ENCODE measurements around the gene SLC25A25. TPM values are rescaled to one million over a fixed set of nuclear protein-coding genes. Genes with fewer than 3 reads are reported as not detected.
A peak's percentile ranks its signal among the peaks of the same experiment; 100 is the strongest.

The SLC25A25 gene
- total and polyA plus RNA-seq, 9 of the 15 experiments (the other 6 are each of a cell fraction or from before 2014, with no cell fraction given) = 0.07 to 35.9 (median 23.2) TPM

DNA sequence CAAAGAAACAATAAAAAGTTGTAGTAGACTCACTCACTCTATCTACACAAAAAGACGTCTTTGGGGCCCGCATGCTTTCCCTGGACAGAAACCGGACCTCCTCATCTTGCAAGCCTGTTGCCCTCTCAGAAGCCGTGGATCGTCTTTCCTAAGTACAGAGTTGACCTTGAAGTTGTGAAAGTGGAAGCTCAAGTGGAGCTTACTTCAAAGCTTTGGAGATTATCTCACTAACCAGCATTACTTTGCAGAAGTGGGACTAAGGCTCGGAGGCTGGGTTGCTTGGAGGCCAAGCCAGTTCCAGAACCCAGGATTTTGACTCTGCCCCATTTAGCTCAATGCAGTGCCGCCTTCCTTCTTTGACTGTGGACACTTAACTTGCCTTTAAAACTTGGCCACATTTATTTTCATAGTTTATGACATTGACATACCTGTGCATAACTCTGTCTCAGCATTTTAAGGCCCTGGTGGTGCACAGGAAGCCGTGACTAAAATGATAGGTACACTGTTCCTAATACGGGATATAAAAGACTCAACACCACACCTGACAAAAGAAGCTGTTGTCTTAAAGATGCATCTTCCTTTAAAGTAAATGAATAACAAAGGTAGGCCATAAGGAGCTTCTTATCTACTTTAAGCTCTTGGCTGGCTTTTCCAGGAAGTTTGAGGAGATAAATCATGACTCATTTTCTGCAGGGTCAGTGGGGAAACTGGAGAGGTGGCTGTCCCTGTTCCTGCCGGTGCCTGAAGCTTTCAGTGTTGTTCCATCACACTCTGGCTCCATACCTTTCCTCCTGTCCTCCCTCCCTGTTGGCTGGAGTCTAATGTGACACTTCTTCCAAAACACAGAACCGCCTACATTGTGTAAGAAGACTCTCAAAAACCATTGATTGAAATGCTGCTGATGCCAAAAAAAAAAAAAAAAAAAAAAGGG lies 10.7 kb downstream of the SLC25A25 start (continued):
- TF ChIP-seq, protein P1, sequence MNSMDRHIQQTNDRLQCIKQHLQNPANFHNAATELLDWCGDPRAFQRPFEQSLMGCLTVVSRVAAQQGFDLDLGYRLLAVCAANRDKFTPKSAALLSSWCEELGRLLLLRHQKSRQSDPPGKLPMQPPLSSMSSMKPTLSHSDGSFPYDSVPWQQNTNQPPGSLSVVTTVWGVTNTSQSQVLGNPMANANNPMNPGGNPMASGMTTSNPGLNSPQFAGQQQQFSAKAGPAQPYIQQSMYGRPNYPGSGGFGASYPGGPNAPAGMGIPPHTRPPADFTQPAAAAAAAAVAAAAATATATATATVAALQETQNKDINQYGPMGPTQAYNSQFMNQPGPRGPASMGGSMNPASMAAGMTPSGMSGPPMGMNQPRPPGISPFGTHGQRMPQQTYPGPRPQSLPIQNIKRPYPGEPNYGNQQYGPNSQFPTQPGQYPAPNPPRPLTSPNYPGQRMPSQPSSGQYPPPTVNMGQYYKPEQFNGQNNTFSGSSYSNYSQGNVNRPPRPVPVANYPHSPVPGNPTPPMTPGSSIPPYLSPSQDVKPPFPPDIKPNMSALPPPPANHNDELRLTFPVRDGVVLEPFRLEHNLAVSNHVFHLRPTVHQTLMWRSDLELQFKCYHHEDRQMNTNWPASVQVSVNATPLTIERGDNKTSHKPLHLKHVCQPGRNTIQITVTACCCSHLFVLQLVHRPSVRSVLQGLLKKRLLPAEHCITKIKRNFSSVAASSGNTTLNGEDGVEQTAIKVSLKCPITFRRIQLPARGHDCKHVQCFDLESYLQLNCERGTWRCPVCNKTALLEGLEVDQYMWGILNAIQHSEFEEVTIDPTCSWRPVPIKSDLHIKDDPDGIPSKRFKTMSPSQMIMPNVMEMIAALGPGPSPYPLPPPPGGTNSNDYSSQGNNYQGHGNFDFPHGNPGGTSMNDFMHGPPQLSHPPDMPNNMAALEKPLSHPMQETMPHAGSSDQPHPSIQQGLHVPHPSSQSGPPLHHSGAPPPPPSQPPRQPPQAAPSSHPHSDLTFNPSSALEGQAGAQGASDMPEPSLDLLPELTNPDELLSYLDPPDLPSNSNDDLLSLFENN (IDR thresholded peaks at IDR 0.05; ENCODE audit: low read depth in 2 of 2, low read length in 2 of 2) = 0 out of 4 replicates have a peak, but pooled peaks of 1 of the 2 experiments have one; percentile 11
- TF ChIP-seq NFATC3 (IDR thresholded peaks at IDR 0.05) = peak; percentile 24; the same call in 1 of the 2 replicates
- peak; percentile 59; the same call in 1 of the 2 replicates for TF ChIP-seq POLR2AphosphoS5 (IDR thresholded peaks at IDR 0.05; ENCODE audit: control insufficient read depth, insufficient read depth, low read depth, low read length)
- peak; percentile 23; the same call in 1 of the 2 replicates for TF ChIP-seq ZNF644 (tag; IDR thresholded peaks at IDR 0.05; ENCODE audit: low read depth)
- TF ChIP-seq NFE2 (IDR thresholded peaks at IDR 0.05; ENCODE audit: low read depth) = peak; percentile 75
- peak; percentile 59; the same call in 1 of the 2 replicates for TF ChIP-seq POLR2H (tag; IDR thresholded peaks at IDR 0.05; ENCODE audit: low read depth)
- TF ChIP-seq MECOM (CRISPR knock-in tag; IDR thresholded peaks at IDR 0.05) = peak; percentile 73
- TF ChIP-seq, protein P2, sequence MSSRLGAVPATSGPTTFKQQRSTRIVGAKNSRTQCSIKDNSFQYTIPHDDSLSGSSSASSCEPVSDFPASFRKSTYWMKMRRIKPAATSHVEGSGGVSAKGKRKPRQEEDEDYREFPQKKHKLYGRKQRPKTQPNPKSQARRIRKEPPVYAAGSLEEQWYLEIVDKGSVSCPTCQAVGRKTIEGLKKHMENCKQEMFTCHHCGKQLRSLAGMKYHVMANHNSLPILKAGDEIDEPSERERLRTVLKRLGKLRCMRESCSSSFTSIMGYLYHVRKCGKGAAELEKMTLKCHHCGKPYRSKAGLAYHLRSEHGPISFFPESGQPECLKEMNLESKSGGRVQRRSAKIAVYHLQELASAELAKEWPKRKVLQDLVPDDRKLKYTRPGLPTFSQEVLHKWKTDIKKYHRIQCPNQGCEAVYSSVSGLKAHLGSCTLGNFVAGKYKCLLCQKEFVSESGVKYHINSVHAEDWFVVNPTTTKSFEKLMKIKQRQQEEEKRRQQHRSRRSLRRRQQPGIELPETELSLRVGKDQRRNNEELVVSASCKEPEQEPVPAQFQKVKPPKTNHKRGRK (tag; IDR thresholded peaks at IDR 0.05) = no peak
- 0 out of 2 replicates have a peak, but pooled peaks have one; percentile 21 for TF ChIP-seq CBX1 (IDR thresholded peaks at IDR 0.05; ENCODE audit: low read depth)
- TF ChIP-seq, protein P3, sequence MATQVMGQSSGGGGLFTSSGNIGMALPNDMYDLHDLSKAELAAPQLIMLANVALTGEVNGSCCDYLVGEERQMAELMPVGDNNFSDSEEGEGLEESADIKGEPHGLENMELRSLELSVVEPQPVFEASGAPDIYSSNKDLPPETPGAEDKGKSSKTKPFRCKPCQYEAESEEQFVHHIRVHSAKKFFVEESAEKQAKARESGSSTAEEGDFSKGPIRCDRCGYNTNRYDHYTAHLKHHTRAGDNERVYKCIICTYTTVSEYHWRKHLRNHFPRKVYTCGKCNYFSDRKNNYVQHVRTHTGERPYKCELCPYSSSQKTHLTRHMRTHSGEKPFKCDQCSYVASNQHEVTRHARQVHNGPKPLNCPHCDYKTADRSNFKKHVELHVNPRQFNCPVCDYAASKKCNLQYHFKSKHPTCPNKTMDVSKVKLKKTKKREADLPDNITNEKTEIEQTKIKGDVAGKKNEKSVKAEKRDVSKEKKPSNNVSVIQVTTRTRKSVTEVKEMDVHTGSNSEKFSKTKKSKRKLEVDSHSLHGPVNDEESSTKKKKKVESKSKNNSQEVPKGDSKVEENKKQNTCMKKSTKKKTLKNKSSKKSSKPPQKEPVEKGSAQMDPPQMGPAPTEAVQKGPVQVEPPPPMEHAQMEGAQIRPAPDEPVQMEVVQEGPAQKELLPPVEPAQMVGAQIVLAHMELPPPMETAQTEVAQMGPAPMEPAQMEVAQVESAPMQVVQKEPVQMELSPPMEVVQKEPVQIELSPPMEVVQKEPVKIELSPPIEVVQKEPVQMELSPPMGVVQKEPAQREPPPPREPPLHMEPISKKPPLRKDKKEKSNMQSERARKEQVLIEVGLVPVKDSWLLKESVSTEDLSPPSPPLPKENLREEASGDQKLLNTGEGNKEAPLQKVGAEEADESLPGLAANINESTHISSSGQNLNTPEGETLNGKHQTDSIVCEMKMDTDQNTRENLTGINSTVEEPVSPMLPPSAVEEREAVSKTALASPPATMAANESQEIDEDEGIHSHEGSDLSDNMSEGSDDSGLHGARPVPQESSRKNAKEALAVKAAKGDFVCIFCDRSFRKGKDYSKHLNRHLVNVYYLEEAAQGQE (IDR thresholded peaks at IDR 0.05; ENCODE audit: borderline replicate concordance) = peak; percentile 43
- TF ChIP-seq, protein P3 (CRISPR knock-in tag; IDR thresholded peaks at IDR 0.05; ENCODE audit: low read depth) = no peak
